Urothelium cell line (cell line): ENCODE measurements around the gene DNAAF9.
"Not testable (repeated sequence)": the region's sequence is repeated elsewhere in the genome, so short reads cannot be mapped to it uniquely, and the experiment has no call there.

Experiments
- DNase-seq: peaks from one replicate; pipeline ENCODE4 v3.0.0; 2011; ENCODE audit warnings: low spot score, mixed read lengths
- FAIRE-seq: peaks from 2 replicates; lab custom pipeline; 2011; peaks lifted over from hg19 to GRCh38; lab: Jason Lieb, UNC

Gene DNAAF9

GRCh38 chr20:3407040-3407770 is at the start of gene DNAAF9:
Gene DNAAF9, minus strand, starts transcription at chr20:3407669. Its CDS starts 112 bp downstream, at chr20:3407557.
- FAIRE-seq, result no peak
- DNase-seq, result peak; percentile 86

- no peak for DNase-seq
- no peak for FAIRE-seq
These were observed 49.2 kb upstream of the DNAAF9 start for GRCh38 chr20:3456648-3457047.

- FAIRE-seq, result no peak
- DNase-seq, result no peak
These were observed 47.4 kb upstream of the DNAAF9 start for GRCh38 chr20:3454831-3455230.

GRCh38 chr20:3452690-3453089 is 45.2 kb upstream of the DNAAF9 start:
- FAIRE-seq, result no peak

GRCh38 chr20:3452136-3452535 is 44.7 kb upstream of the DNAAF9 start:
- no peak for DNase-seq
- FAIRE-seq, result no peak

More at GRCh38 chr20:3452690-3453089, 45.2 kb upstream of the DNAAF9 start:
- peak; percentile 38 for DNase-seq

- no peak for FAIRE-seq
These were observed 41.9 kb upstream of the DNAAF9 start for GRCh38 chr20:3449319-3449718.

GRCh38 chr20:3447321-3447720 is 39.9 kb upstream of the DNAAF9 start:
- FAIRE-seq, result no peak
- DNase-seq, result no peak

More at GRCh38 chr20:3449319-3449718, 41.9 kb upstream of the DNAAF9 start:
- DNase-seq, result no peak

- no peak for FAIRE-seq
- no peak for DNase-seq
These were observed 39.3 kb upstream of the DNAAF9 start for GRCh38 chr20:3446779-3447178.

- no peak for DNase-seq
- FAIRE-seq, result no peak
These were observed 29.6 kb upstream of the DNAAF9 start for GRCh38 chr20:3436864-3437574.

- no peak for FAIRE-seq
- no peak for DNase-seq
These were observed 26.8 kb upstream of the DNAAF9 start for GRCh38 chr20:3434232-3434631.

GRCh38 chr20:3433744-3434143 is 26.3 kb upstream of the DNAAF9 start:
- no peak for DNase-seq
- no peak for FAIRE-seq

GRCh38 chr20:3432844-3433243 is 25.4 kb upstream of the DNAAF9 start:
- DNase-seq (no peak), FAIRE-seq (no peak)

GRCh38 chr20:3431109-3431508 is 23.6 kb upstream of the DNAAF9 start:
- no peak for DNase-seq
- no peak for FAIRE-seq

GRCh38 chr20:3430376-3431069 is 23.1 kb upstream of the DNAAF9 start:
- no peak for DNase-seq
- FAIRE-seq, result peak; percentile 55

GRCh38 chr20:3426766-3427165 is 19.3 kb upstream of the DNAAF9 start:
- not testable (repeated sequence) for DNase-seq, FAIRE-seq

- FAIRE-seq (no peak), DNase-seq (no peak)
These were observed 15.7 kb upstream of the DNAAF9 start for GRCh38 chr20:3423126-3423525.

GRCh38 chr20:3421985-3422384 is 14.5 kb upstream of the DNAAF9 start:
- DNase-seq (no peak), FAIRE-seq (peak; percentile 5)

GRCh38 chr20:3420211-3420707 is 12.8 kb upstream of the DNAAF9 start:
- no peak for DNase-seq
- FAIRE-seq, result no peak

GRCh38 chr20:3418161-3418560 is 10.7 kb upstream of the DNAAF9 start:
- DNase-seq, FAIRE-seq: not testable (repeated sequence)

- no peak for FAIRE-seq
- DNase-seq, result no peak
These were observed 6.7 kb upstream of the DNAAF9 start for GRCh38 chr20:3414122-3414521.

- FAIRE-seq (no peak), DNase-seq (no peak)
These were observed 6.0 kb upstream of the DNAAF9 start for GRCh38 chr20:3413393-3413889.
